Brain microvascular endothelial cell (primary cell): ENCODE measurements around the gene CBX4.
A peak's percentile ranks its signal among the peaks of the same experiment; 100 is the strongest.

ENCODE experiments used
- DNase-seq: peaks from one replicate; pipeline ENCODE4 v3.0.0-alpha.2; 2020
- H3K27ac ChIP-seq: fragments of 250-450 bp; sonication (Bioruptor Pico); 2 replicates; pipeline ENCODE4 v1.5.1; 2020; ENCODE audit warnings: mild to moderate bottlenecking, moderate library complexity
- H3K27me3 ChIP-seq: fragments of 250-450 bp; sonication (Bioruptor Pico); replicated peaks from 2 replicates; pipeline ENCODE4 v1.5.1; 2020; ENCODE audit warnings: mild to moderate bottlenecking
- H3K36me3 ChIP-seq: fragments of 250-450 bp; sonication (Bioruptor Pico); replicated peaks from 2 replicates; pipeline ENCODE4 v1.5.1; 2020; ENCODE audit warnings: mild to moderate bottlenecking
- H3K4me3 ChIP-seq: 2 replicates; pipeline ENCODE4 v1.5.1; 2011; ENCODE audit warnings: low read depth, mild to moderate bottlenecking, control low read depth, low read length, moderate library complexity
- in situ Hi-C: cut with HindIII; loops from 2 replicates; pipeline ENCODE4 v1.10.0; 2017; ENCODE audit warnings: low sequenced_read_pairs, low pct_ligation_motif_present
- TF ChIP-seq, protein P1 (sequence below): IDR thresholded peaks from 2 replicates; pipeline ENCODE4 v1.5.1; 2011; ENCODE audit warnings: low read depth, mild to moderate bottlenecking, moderate library complexity, low read length, control low read depth, inconsistent platforms; ENCODE audit errors: missing control alignments

The CBX4 gene

DNA sequence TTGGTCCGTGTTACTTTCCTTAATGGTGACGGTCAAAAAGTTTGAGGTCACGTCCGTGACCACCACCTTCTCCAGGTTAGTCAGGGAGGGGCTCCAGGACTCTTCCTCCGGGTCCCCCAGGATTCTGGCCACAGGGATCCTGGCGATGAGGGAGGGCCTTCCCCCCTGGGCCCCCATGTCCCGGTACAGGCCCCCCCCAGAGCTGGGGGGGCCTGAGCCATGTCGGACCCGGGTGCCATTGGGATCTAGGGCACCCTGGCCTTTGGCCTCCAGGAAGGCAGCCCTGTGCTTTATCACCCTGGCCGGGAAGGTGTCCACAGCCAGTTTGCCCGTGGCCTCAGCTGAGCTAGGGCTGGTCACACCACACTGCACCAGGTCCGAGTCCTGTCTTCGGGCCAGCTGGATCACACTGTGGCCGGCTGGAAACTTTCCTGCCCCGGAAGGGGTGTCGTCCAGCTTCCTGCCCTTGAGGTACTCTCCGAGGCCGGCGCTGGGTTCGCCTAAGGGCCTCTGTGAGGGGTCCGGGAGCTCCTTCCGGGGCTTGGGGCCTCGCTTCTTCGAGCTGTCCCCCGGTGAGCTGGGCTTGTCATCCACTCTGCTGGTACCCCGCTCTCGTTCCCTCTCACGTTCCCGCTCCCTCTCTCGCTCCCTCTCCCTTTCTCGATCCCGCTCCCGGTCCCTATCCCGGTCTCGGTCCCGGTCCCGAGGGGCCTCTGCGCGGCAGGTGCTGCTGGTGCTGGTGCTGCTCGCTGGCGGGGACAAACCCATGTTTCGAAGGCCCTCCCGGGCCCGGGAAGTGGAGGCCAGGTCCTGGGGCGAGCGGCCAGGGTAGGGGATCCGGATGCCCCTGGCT, 44.4 kb downstream of the CBX4 start:
- H3K27me3 ChIP-seq = peaks cover 46% of the 10 kb centered on the region
- no peak overlapping the region for H3K4me3 ChIP-seq
- TF ChIP-seq, protein P1, sequence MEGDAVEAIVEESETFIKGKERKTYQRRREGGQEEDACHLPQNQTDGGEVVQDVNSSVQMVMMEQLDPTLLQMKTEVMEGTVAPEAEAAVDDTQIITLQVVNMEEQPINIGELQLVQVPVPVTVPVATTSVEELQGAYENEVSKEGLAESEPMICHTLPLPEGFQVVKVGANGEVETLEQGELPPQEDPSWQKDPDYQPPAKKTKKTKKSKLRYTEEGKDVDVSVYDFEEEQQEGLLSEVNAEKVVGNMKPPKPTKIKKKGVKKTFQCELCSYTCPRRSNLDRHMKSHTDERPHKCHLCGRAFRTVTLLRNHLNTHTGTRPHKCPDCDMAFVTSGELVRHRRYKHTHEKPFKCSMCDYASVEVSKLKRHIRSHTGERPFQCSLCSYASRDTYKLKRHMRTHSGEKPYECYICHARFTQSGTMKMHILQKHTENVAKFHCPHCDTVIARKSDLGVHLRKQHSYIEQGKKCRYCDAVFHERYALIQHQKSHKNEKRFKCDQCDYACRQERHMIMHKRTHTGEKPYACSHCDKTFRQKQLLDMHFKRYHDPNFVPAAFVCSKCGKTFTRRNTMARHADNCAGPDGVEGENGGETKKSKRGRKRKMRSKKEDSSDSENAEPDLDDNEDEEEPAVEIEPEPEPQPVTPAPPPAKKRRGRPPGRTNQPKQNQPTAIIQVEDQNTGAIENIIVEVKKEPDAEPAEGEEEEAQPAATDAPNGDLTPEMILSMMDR = no peak
- no peak overlapping the region for H3K27ac ChIP-seq
- peaks cover 2% of the 10 kb centered on the region for H3K36me3 ChIP-seq
- DNase-seq = no peak
- in situ Hi-C loops = loop anchor here (25.0 kb wide), 1 partner anchor 192 kb away; no protein-coding TSS in a partner anchor

DNA sequence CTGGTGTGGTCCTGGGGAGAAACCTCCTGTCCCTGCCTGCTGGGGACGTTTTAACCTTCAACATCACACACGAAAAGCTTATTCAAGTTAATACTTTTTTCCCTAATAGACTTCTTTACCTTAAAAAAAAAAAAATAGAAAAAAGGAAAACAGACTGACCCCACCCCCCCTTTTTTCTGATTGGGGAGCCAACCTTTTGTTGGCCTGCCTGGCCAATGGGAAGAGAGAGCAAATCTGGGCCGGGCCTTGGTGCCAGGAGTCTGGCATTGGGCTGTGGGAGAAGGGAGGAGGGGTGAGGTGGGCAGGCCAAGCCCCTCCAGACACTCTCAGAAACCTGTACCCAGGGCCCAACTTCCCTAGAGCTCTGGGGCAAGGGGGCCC, 45.3 kb downstream of the CBX4 start:
- peak overlapping the region; percentile 39 for H3K4me3 ChIP-seq
- peak overlapping the region; percentile 34 for H3K27ac ChIP-seq
- in situ Hi-C loops = loop anchor here (25.0 kb wide), 1 partner anchor 193 kb away; no protein-coding TSS in a partner anchor
- H3K27me3 ChIP-seq = peaks cover 46% of the 10 kb centered on the region
- H3K36me3 ChIP-seq = peaks cover 2% of the 10 kb centered on the region
- no peak for DNase-seq
- TF ChIP-seq, protein P1 = no peak

DNA sequence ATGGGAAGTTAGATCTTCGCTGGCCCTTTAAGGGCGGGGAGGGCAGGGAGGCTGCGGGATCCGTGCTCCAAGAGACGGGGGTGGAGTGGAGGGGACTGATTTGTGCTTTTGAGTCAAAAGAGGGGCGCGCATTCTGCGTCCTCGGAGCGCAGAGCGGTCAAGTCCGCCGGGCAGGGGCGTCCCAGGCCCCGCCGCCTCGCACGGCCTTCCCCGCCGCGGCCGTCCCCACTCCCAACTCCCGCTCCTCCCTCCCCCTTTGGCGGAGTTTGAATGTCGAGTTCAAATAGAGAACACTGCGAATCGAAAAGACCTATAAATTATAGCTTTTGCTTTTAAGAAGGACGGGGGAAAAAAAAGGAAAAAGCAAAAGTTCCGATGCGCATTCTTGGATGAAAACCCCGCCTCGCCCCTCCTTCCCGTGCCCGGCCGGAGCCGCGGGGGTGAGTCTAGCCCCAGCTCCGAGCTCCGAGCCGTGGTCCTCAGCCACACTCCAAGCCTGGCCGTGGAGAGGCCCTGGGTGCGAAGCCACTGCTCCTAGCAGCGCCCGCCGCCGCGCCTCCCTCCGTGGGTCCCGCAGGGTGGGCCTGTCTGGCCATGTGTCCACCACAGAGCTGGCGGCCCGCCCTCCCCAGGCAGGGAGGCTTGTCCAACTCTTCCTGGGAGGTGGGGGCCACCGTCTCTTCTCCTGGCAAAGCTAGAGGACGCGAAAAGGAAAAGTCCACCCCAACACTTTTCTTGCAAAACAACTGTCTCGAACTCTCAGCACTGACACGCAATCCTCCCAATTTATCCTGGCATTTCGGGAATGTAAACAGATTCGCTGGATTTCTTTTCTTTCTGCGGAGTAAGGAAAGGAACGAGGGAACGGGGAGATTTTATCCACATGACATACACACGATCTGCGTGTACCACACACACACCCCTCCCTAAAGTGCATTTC, 46.0 kb downstream of the CBX4 start:
- Histone ChIP-seq H3K36me3 (peaks cover 2% of the 10 kb centered on the region), H3K4me3 (peak overlapping the region; percentile 39), H3K27ac (peak overlapping the region; percentile 34), H3K27me3 (peaks cover 45% of the 10 kb centered on the region)
- DNase-seq = peak; percentile 33
- TF ChIP-seq, protein P1 = no peak
- in situ Hi-C loops = loop anchor here (25.0 kb wide), 1 partner anchor 194 kb away; no protein-coding TSS in a partner anchor

DNA sequence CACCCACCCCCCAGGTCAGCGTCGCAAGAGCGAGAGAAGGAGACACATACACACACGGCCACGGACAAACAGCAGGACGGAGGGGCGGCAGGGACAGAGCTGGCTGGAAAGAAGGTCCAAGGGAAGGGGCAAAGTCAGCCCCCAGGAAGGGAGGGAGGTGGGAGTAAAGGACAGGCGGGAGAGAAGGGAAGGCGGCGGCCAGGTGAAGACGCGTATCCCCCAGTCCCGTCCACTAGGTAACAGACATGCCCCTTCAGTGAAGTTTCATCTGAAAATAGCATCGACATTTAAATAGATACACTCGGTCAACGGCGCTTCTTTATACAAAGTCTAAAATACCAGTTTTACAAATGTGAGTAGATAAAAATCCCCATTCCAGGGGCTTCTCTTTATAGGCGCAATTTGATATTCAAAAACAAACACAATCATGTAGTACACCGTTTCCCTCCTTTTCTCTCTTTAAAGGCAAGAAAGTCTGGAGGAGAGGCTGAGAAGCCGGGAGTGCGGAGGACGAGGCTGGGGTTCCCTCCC, 46.8 kb downstream of the CBX4 start:
- no peak overlapping the region for H3K4me3 ChIP-seq
- H3K27me3 ChIP-seq = peaks cover 40% of the 10 kb centered on the region
- peaks cover 2% of the 10 kb centered on the region for H3K36me3 ChIP-seq

DNA sequence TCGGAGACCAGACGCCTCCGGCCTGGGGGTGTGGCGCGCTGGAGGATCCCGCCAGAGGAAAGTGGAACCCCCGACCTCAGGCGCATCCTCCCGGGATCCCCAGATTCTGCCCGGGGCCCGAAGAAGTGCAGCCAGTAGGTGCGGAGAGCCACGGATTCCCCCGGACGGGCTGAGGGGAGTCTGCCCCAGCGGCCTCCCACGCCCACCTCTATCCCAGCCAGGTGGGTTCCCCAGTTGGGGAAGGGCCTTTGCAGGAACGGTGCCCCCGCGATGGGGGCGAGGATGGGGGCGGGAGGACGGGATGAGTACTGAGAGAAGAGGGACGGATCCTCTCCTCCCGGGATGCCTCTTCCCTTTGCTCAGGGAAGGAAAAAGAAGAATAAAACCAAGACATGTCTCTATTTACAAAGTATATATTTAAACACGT, 47.5 kb downstream of the CBX4 start:
- TF ChIP-seq, protein P1 = no peak
- in situ Hi-C loops = loop anchor here (25.0 kb wide), 1 partner anchor 196 kb away; no protein-coding TSS in a partner anchor
- Histone ChIP-seq H3K4me3 (no peak overlapping the region), H3K36me3 (peaks cover 2% of the 10 kb centered on the region), H3K27ac (no peak overlapping the region), H3K27me3 (peaks cover 40% of the 10 kb centered on the region)
- DNase-seq = no peak

More for the DNA sequence above, 46.8 kb downstream of the CBX4 start:
- no peak for DNase-seq
- in situ Hi-C loops = loop anchor here (25.0 kb wide), 1 partner anchor 195 kb away; no protein-coding TSS in a partner anchor
- no peak overlapping the region for H3K27ac ChIP-seq
- TF ChIP-seq, protein P1 = no peak
